Thyroid gland (tissue), 4 donors: Measurements from ENCODE around the gene PLTP.

Experiments
- CTCF ChIP-seq, 6 experiments: fragments of 200-600 bp in 3 of 6; fragments of 450-650 bp in 3 of 6; sonication (generic) in 3 of 6; IDR thresholded peaks; one replicate each; pipeline ENCODE4 v1.5.1; 2016 to 2019; ENCODE audit warnings: antibody characterized with exemption in 6 of 6, mild to moderate bottlenecking in 2 of 6, inconsistent platforms in 1 of 6, moderate library complexity in 1 of 6
- POLR2A ChIP-seq, 2 donors: fragments of 450-650 bp; IDR thresholded peaks; one replicate each; pipeline ENCODE4 v1.6.1; 2017; ENCODE audit warnings: antibody characterized with exemption in 2 of 2, mild to moderate bottlenecking in 2 of 2, moderate library complexity in 1 of 2

GRCh38 chr20:45905505-45906079 is 6.4 kb downstream of the PLTP start:
- TF ChIP-seq CTCF (IDR thresholded peaks at IDR 0.05), result no peak
- no peak for TF ChIP-seq POLR2A (IDR thresholded peaks at IDR 0.05)
